K562 (cell line): ENCODE results near the gene NCAPG2. TPM values are rescaled to one million over a fixed set of nuclear protein-coding genes. Genes with fewer than 3 reads are reported as not detected.

Experiments used
- ATAC-seq: fragments of 200-7000 bp; cut with Tn5 transposase; 3 replicates; pipeline ENCODE4 v1.9.1; 2020; ENCODE audit warnings: moderate library complexity
- BruUV-seq: library from RNA; stranded (reverse); fragments of 400-500 nt; replicated peaks from 2 replicates; lab custom pipeline; 2021; lab: Mats Ljungman, UMichigan
- CTCF ChIA-PET: fragments of 300-600 bp; formaldehyde crosslinking; extraction: SDS; loops from one replicate; lab custom pipeline; 2021; ENCODE audit warnings: low intra/inter-chr PET ratio; lab: Yijun Ruan, JAX
- POLR2A ChIA-PET: fragments of 300-600, 350-650 bp; sonication (Branson Sonifier 250); formaldehyde crosslinking; extraction: SDS; loops from one replicate; lab custom pipeline; 2021; ENCODE audit warnings: antibody characterized with exemption, inconsistent platforms; lab: Yijun Ruan, JAX
- DNase-seq, 4 experiments: peaks; one replicate each; pipeline versions ENCODE4 v3.0.0 to v3.0.0-alpha.2; 2011 to 2018; ENCODE audit warnings: low spot score in 3 of 4, mixed read lengths in 3 of 4; ENCODE audit errors: extremely low read depth in 1 of 4
- FAIRE-seq: peaks from 2 replicates; lab custom pipeline; 2011; peaks lifted over from hg19 to GRCh38; lab: Jason Lieb, UNC
- H2AFZ ChIP-seq: 2 replicates; pipeline ENCODE4 v1.6.0; 2011; ENCODE audit warnings: low read depth, low read length, control low read depth, inconsistent platforms
- H3K27ac ChIP-seq: fragments of 200-600 bp; 3 replicates; pipeline ENCODE4 v1.8.0; 2011; ENCODE audit warnings: low read depth, mild to moderate bottlenecking, control low read depth, inconsistent platforms, low read length, moderate library complexity, mixed read lengths; ENCODE audit errors: extremely low read depth
- H3K27me3 ChIP-seq, 2 experiments: fragments of 300-600 bp in 1 of 2; 2 replicates in 1 of 2; 3 replicates in 1 of 2; pipeline versions ENCODE4 v1.6.0 to v1.8.0; 2011; ENCODE audit warnings: inconsistent platforms in 2 of 2, low read length in 2 of 2, mild to moderate bottlenecking in 1 of 2, mixed read lengths in 1 of 2, moderate library complexity in 1 of 2; ENCODE audit not compliant: control insufficient read depth in 2 of 2, insufficient read depth in 2 of 2
- H3K36me3 ChIP-seq: fragments of 300-600 bp; 3 replicates; pipeline ENCODE4 v1.8.0; 2011; ENCODE audit warnings: mild to moderate bottlenecking, low read length, inconsistent platforms; ENCODE audit not compliant: control insufficient read depth, insufficient read depth
- H3K4me1 ChIP-seq, 2 experiments: fragments of 200-600 bp in 1 of 2; replicated peaks in 1 of 2; 2 replicates in 1 of 2; 3 replicates in 1 of 2; pipeline versions ENCODE4 v1.5.1 to v1.8.0; 2011; ENCODE audit warnings: inconsistent platforms in 2 of 2, low read length in 2 of 2, mild to moderate bottlenecking in 1 of 2, mixed read lengths in 1 of 2, moderate library complexity in 1 of 2; ENCODE audit not compliant: control insufficient read depth in 2 of 2, insufficient read depth in 2 of 2
- H3K4me2 ChIP-seq: 2 replicates; pipeline ENCODE4 v1.6.1; 2011; ENCODE audit warnings: low read length, control low read depth, inconsistent platforms, mixed read lengths; ENCODE audit not compliant: insufficient read depth
- H3K4me3 ChIP-seq: fragments of 200-600 bp; sonication (generic), shearing (Covaris generic); 2 replicates; pipeline ENCODE4 v1.5.1; 2016; ENCODE audit warnings: control low read depth, inconsistent platforms
- H3K79me2 ChIP-seq: fragments of 200-600 bp; 3 replicates; pipeline ENCODE4 v1.8.0; 2011; ENCODE audit warnings: low read length, inconsistent platforms; ENCODE audit not compliant: control insufficient read depth, insufficient read depth
- H3K9ac ChIP-seq, 2 experiments: 2 replicates each; pipeline versions ENCODE4 v1.6.0 to v1.6.1; 2011; ENCODE audit warnings: low read depth in 2 of 2, low read length in 2 of 2, control low read depth in 1 of 2, inconsistent platforms in 1 of 2, mild to moderate bottlenecking in 1 of 2, mixed read lengths in 1 of 2; ENCODE audit not compliant: insufficient read depth in 1 of 2
- H3K9me1 ChIP-seq: one replicate; pipeline ENCODE4 v1.6.0; 2011; ENCODE audit warnings: inconsistent platforms, mild to moderate bottlenecking, low read length, moderate library complexity; ENCODE audit not compliant: control insufficient read depth, insufficient read depth
- H3K9me3 ChIP-seq: replicated peaks from 2 replicates; pipeline ENCODE4 v1.5.1; 2011; ENCODE audit warnings: low read depth, low read length, inconsistent platforms; ENCODE audit not compliant: control insufficient read depth, insufficient read depth
- H4K20me1 ChIP-seq: replicated peaks from 2 replicates; pipeline ENCODE4 v1.6.1; 2011; ENCODE audit warnings: low read length, inconsistent platforms, mixed read lengths; ENCODE audit not compliant: control insufficient read depth, insufficient read depth
- MXI1 ChIP-seq: IDR thresholded peaks from 2 replicates; pipeline ENCODE4 v1.6.1; 2011; ENCODE audit warnings: low read depth, mild to moderate bottlenecking, improper control_type of control experiment, low read length
- NCOA6 ChIP-seq: fragments of 450-650 bp; IDR thresholded peaks from 2 replicates; pipeline ENCODE4 v1.6.1; 2017; ENCODE audit warnings: mild to moderate bottlenecking
- NEUROD1 ChIP-seq: fragments of 150-350 bp; IDR thresholded peaks from 2 replicates; pipeline ENCODE4 v1.6.1; 2014; ENCODE audit warnings: borderline replicate concordance, low read length, low read depth; ENCODE audit not compliant: partially characterized antibody
- RBM22 ChIP-seq: fragments of 200-400 bp; formaldehyde crosslinking; IDR thresholded peaks from 2 replicates; pipeline ENCODE4 v1.6.1; 2018; ENCODE audit warnings: low read length, low read depth; ENCODE audit not compliant: poor library complexity, severe bottlenecking
- SUPT5H ChIP-seq: fragments of 450-650 bp; IDR thresholded peaks from 2 replicates; pipeline ENCODE4 v1.6.1; 2016
- ZNF224 ChIP-seq: sonication (generic); formaldehyde crosslinking; IDR thresholded peaks from 2 replicates; pipeline ENCODE4 v1.8.0; 2022; ENCODE audit warnings: mild to moderate bottlenecking, missing genetic modification reagents
- ZNF586 ChIP-seq: fragments of 450-650 bp; formaldehyde crosslinking; conservative IDR thresholded peaks from 2 replicates; pipeline ENCODE4 v1.4.0; 2020; ENCODE audit warnings: mild to moderate bottlenecking, moderate library complexity
- ZNF766 ChIP-seq: fragments of 200-800 bp; sonication (Bioruptor generic); conservative IDR thresholded peaks from 2 replicates; pipeline ENCODE4 v1.6.1; 2016; ENCODE audit warnings: missing genetic modification characterization, missing compliant biosample characterization
- WGBS: fragments of 100-300 bp; shearing (Covaris generic); methylation state at CpG from one replicate; pipeline ENCODE4 v1.1.6; 2016; ENCODE audit warnings: low coverage, mixed read lengths; ENCODE audit not compliant: insufficient coverage; ENCODE audit errors: missing lambda C conversion rate; 5-methylcytosine and 5-hydroxymethylcytosine counted together
- in situ Hi-C: fragments of 300-500 bp; cut with MboI; formaldehyde crosslinking; loops from 4 replicates; pipeline ENCODE4 v1.15.0; 2018; ENCODE audit warnings: inconsistent platforms, mixed read lengths
- intact Hi-C: fragments of 100-400 bp; cut with micrococcal nuclease; formaldehyde crosslinking; loops from 2 replicates; pipeline ENCODE4 v1.14.2; 2022
- polyA plus RNA-seq, 8 experiments: library from polyadenylated mRNA; depleted of rRNA in 4 of 8; stranded (reverse) in 5 of 8; unstranded in 3 of 8; fragments of >200 nt; fragmentation: Nextera tagmentation in 2 of 8; fragmentation: Illumina TruSeq in 1 of 8; extraction: Ambion mirVana in 2 of 8; extraction: Trizol in 1 of 8; gene quantifications; 2 replicates each; pipeline versions ENCODE4 v1.2.1 to v1.2.3, GENCODE V29; 2011 to 2014; ENCODE audit warnings: inconsistent platforms in 1 of 8, missing spikeins in 1 of 8
- total RNA-seq, 7 experiments: library from RNA; depleted of rRNA in 6 of 7; stranded (reverse); fragments of >200 nt in 6 of 7; fragmentation: Illumina TruSeq in 2 of 7; extraction: Trizol in 2 of 7; gene quantifications; 2 replicates each; pipeline versions ENCODE4 v1.2.1 to v1.2.3, GENCODE V29; 2011 to 2021; ENCODE audit warnings: low replicate concordance in 1 of 7

NCAPG2 gene
- total and polyA plus RNA-seq, 9 of the 15 experiments (the other 6 are each of a cell fraction or from before 2014, with no cell fraction given), result 21.5 to 127 (median 86.1) TPM

DNA sequence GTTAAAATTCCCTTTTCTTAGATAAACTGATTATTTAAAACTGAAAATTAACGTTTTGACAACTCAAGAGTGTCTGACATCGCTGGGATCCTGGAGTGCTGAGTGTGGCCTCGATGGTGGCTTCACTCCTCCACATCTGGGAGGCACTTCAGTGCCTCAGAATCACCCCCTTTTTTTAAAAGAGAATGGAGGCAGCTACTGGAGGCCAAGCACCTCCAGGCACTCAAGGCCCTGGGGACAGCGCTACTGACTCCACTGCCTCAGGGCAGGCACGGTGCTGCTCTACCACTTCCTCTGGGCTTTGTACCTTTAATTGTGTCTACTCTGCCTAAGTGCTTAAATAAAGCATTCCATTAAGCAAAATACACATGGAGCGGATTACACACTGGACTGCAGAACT, 27.2 kb upstream of the NCAPG2 start:
- peaks cover 62% of the 10 kb centered on the region for H3K36me3 ChIP-seq
- intact Hi-C loops, result no loop called here
- ATAC-seq, result no peak
- TSS peak; percentile 37 for BruUV-seq
- CTCF ChIA-PET, result no interaction called here
- no peaks in the 10 kb centered on the region for H3K79me2 ChIP-seq
- TF ChIP-seq ZNF766 (CRISPR knock-in tag), result no peak
- no peak for TF ChIP-seq MXI1
- TF ChIP-seq ZNF224 (CRISPR knock-in tag), result no peak
- TF ChIP-seq ZNF586 (CRISPR knock-in tag), result no peak
- TF ChIP-seq NCOA6, result no peak
- TF ChIP-seq RBM22, result no peak
- TF ChIP-seq SUPT5H, result no peak
- no peak for TF ChIP-seq NEUROD1
- TF ChIP-seq, all 486 proteins: peak for 0
- H4K20me1 ChIP-seq, result no peaks in the 10 kb centered on the region
- peaks cover 0 to 13% of the 10 kb centered on the region in 2 experiments; a peak in 2 of 5 replicates for H3K4me1 ChIP-seq
- no peaks in the 10 kb centered on the region for H3K9me1 ChIP-seq
- FAIRE-seq (no peak), DNase-seq (no peak)
- no peak overlapping the region for H3K4me2 ChIP-seq
- no peaks in the 10 kb centered on the region for H3K9me3 ChIP-seq
- H3K4me3 ChIP-seq, result no peak overlapping the region
- H3K27me3 ChIP-seq, result no peaks in the 10 kb centered on the region
- H2AFZ ChIP-seq, result no peak overlapping the region
- in situ Hi-C loops, result no loop called here
- H3K9ac ChIP-seq, result peak overlapping the region in 1 of 2 experiments; percentile 15; a peak in 1 of 4 replicates
- POLR2A ChIA-PET, result interaction anchor here (0.5 to 2.8 kb wide), 6 partner anchors 9 to 984 kb away, joined by 3 to 14 read pairs (median 5); no protein-coding TSS in a partner anchor
- WGBS, result 73% methylated on average over 6 of the region's 6 CpGs
- no peak overlapping the region for H3K27ac ChIP-seq
